ENCODE measurements around the gene SPI1.
A peak's percentile ranks its signal among the peaks of the same experiment; 100 is the strongest.

Gene SPI1

DNA sequence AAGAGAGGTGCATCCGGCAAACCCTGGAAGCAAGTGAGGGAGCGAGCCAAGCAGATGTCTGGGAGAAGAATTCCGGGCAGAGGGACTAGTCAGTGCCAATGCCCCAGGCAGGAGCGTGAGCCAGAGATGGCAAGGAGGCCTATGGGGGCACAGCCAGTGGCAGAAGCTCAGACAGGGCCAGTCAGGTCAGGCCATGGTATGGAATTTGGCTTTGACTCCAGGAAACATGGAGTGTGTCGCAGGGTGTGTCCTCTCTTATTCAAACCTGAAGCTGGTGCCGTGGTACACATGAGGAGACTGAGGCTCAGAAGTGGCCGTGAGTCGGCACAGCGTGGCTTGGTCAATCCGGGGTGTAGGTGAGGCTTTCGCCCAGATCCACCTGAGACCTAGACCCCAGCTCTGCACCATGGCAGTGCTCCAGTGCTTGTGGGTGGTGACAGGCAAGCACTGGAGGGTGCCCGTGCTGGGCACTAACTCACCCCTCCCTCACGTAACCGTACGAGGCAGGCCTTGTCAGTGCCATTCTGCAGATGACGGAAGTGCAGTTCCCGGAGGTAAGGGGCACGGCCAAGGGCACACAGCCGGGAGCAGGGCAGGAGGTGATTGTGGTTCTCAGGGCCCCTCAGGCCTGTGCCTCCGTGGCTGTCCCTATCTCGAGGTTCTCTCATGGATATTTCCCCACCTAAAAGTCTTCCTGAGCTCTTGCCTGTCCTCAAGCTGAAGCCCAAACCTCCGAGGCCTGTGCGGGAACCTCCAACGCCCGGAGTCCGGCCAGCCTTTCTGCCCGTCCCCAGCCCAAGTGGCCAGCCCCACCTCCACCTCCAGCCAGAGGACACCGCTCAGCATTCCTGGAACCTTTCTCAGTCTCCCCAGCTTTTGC is 10.6 kb upstream of the SPI1 start:
- no peak for TF ChIP-seq POLR2A (IDR thresholded peaks at IDR 0.05; ENCODE audit: low read length)
- TF ChIP-seq GATA1 (IDR thresholded peaks at IDR 0.05; ENCODE audit: low read depth, low read length), result no peak

DNA sequence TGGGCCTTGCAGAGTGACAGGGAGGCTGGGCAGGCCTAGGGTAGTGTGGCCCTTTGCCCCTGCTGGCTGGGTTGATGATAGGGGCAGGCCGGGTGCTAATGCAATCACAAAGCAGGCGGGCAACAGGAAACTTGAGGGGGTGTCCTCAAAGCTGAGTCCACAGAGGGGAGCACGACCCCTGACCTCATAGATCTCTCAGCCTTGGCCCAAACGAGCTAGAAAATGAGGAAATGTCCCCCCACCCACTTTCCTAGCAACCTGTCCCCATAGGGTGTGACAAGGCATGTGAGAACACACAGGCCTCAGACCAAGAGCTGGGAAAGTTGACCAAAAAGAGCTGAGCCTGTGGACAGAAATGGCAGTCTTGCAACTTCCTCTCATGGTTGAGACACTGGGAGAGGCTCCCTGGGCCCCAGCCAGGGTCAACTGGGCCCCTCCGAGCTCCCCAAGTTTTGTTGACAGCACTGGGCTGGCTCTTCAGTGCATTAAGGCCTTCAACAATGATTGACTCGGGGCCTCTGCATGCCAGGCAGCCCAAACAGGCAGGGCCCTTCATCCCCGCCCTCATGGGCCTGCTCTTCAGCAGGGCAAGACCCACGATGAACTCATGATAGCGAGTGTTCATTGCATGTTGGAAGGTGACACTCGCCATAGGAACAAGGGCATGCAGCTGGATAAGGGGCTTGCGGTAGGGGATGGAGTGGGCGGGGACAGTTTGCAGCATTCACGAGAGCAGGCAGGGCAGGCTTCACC is 9.8 kb upstream of the SPI1 start:
- TF ChIP-seq POLR2A (IDR thresholded peaks at IDR 0.05; ENCODE audit: low read length) (no peak), GATA1 (IDR thresholded peaks at IDR 0.05; ENCODE audit: low read depth, low read length) (no peak)
- DNase-seq, result no peak

More for the DNA sequence above, 10.6 kb upstream of the SPI1 start:
- no peak for DNase-seq

DNA sequence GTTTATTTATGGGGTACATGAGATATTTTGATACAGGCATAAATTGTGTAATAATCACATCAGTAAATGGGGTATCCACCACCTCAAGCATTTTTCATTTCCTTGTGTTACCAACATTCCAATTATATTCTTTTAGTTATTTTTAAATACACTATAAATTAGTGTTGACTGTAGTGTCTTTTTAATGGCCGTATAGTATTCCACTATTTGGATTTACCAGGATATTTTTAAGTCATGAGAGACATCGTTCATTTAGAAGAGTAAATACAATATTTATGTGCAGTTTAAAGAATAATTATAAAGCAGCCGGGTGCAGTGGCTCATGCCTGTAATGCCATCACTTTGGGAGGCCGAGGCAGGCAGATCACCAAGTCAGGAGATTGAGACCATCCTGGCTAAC is 6.2 kb upstream of the SPI1 start:
- TF ChIP-seq POLR2A (IDR thresholded peaks at IDR 0.05; ENCODE audit: low read length) (no peak), GATA1 (IDR thresholded peaks at IDR 0.05; ENCODE audit: low read depth, low read length) (no peak)
- DNase-seq, result no peak

DNA sequence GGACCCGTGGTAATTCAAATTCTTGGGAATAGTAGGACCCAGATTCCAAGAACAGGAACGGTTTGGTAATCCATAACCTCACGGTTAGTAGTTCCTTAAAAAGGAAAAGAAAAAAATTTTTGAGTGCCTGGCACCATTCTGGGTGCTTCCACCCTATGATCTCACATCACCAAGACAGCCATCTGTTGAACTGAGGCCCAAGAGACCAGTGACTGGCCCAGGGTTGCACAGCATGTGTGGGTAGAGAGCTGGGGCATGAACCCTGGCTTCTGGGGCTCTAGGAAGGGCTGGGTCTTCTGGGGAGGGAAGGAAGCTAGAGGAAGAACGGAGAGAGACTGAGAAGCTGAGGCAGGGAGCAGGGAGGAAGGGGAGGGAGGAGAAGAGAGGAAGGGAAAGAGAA is 4.7 kb upstream of the SPI1 start:
- no peak for DNase-seq
- TF ChIP-seq POLR2A (IDR thresholded peaks at IDR 0.05; ENCODE audit: low read length) (no peak), GATA1 (IDR thresholded peaks at IDR 0.05; ENCODE audit: low read depth, low read length) (no peak)

DNA sequence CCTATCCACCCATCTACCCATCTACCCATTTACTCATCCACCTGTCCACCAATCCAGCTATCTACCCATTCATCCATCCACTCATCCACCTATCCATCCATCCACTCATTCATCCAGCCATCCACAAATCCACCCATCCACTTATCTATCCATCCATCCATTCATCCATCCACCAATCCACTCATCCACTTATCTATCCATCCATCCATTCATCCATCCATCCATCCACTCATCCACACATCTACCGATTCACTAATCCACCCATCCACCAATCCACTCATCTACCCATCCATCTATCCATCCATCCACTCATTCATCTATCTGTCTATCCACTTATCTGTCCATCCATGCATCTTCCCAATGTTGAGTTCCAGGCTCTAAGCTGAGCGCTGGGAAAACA is 1.7 kb upstream of the SPI1 start:
- no peak for TF ChIP-seq POLR2A (IDR thresholded peaks at IDR 0.05; ENCODE audit: low read length)
- no peak for TF ChIP-seq GATA1 (IDR thresholded peaks at IDR 0.05; ENCODE audit: low read depth, low read length)
- DNase-seq, result no peak

DNA sequence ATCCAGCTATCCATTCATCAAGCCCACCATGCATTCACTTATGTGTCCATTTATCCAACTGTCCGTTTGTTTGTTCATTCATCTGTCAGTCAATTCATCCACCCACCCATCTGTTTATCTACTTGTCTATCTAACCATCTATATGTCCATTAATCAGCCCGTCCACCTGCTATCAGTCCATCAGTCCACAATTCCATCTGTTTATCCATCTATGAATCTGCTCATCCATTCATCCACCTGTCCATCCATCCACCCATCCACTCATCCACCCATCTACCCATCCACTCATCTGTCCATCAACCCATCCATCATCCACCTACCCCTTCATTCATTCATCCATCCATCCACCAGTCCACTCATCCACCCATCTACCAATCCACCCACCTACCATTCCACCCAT is 970 bp upstream of the SPI1 start:
- TF ChIP-seq POLR2A (IDR thresholded peaks at IDR 0.05; ENCODE audit: low read length) (no peak), GATA1 (IDR thresholded peaks at IDR 0.05; ENCODE audit: low read depth, low read length) (no peak)

DNA sequence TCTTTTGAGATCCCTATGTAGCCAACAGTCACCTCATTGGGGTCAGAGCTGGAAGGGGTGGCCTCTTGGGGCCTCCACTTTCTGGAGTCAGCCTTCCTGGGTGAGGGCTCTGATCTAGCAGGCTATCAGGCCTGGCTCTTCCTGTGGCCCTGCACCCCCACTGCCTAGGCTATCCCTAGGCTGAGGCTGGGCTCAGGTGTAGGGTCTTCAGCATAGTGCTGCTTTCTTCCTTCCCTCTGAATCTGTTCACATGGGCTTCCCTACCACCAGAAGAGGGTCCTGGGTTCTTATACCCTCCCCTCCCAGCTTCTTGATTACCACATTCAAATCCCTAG is 456 bp upstream of the SPI1 start:
- TF ChIP-seq GATA1 (IDR thresholded peaks at IDR 0.05; ENCODE audit: low read depth, low read length), result no peak
- peak; percentile 11 for TF ChIP-seq POLR2A (IDR thresholded peaks at IDR 0.05; ENCODE audit: low read length)
- DNase-seq, result no peak

More for the DNA sequence above, 970 bp upstream of the SPI1 start:
- no peak for DNase-seq

DNA sequence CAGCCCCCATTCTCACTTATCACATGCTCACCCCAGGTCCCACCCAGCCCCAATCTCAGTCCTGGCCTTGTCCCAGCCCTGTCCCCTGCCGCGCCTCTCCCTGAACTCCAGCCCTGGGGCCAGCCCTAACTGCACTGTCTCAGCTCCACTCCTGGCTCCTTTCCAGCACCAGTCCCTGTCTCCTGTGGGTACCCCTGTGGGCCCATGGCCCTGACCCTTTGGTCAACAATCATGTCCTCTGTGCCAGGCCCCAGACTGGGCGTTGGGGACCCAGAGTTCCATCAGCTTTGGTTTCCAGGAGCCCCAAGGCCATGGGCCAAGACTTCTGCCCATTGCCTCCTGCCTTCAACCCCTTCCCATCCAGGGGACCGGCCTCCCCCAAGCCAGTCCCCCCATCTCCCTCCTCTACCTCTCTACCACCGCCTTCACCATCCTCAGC is 757 bp downstream of the SPI1 start:
- DNase-seq, result peak; percentile 62 to 72

DNA sequence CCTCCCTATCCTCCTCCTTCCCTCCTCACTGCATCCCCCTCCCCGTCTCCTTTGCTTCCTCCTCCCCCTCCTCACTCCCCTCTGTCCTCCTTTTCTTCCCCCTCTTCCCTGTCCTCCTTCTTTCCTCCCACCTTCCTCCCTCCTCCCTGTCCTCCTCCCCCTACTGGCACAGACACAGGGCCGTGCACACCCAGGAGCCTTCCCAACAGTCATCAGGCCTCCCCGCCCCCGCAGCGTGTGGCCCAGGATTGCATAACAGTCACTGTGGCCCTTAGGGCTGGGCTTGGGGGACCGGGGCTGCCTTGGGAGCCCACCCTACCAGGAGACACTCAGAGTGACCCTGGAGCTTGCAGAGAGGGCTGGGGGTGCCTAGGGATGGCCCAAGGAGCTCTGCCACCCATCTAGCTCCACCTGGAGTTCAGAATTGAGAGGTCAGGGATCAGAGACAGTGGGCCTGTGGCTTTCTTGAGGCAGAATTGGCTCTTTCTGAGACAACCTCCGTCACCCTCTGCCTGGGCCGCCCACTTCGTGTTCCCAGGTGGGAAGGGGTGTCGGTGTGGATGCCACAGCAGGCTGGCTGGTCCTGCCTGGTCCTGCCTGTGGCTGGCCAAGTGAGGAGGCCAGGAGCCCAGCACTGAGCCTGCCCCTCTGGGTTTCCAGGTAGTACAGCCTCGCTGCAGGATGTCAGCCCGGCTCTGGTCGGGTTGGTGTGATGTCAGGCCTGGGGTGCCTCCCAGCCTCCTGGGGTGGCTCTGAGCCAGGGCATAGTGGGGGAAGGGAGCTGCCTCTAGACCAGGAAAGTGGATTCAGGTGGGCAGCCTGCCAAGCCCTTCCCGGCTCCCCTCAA is 1.6 kb downstream of the SPI1 start:
- DNase-seq, result peak in 1 of 2 experiments; percentile 50
- TF ChIP-seq POLR2A (IDR thresholded peaks at IDR 0.05; ENCODE audit: low read length), result no peak
- TF ChIP-seq GATA1 (IDR thresholded peaks at IDR 0.05; ENCODE audit: low read depth, low read length), result no peak

More for the DNA sequence above, 757 bp downstream of the SPI1 start:
- TF ChIP-seq POLR2A (IDR thresholded peaks at IDR 0.05; ENCODE audit: low read length), result no peak
- no peak for TF ChIP-seq GATA1 (IDR thresholded peaks at IDR 0.05; ENCODE audit: low read depth, low read length)

DNA sequence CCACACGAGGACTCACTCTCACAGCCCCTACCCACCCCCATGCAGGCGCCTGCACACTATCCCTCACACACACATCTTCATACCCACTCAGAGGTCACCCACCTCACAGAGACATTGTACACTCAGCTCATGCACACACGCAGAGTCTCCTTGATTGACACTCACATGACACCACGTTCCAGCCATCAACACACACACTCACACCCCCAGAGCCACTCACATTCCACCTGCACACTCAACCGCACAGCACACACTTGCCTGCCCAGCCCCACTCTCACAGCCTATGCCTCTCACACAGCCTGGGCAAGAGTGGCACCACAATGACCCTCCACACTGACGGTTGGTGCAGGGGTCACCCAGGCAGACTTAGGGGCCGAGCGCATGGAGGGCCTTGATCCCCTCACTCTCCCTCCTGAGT is 2.2 kb downstream of the SPI1 start:
- no peak for TF ChIP-seq POLR2A (IDR thresholded peaks at IDR 0.05; ENCODE audit: low read length)
- TF ChIP-seq GATA1 (IDR thresholded peaks at IDR 0.05; ENCODE audit: low read depth, low read length), result no peak
- DNase-seq, result no peak

DNA sequence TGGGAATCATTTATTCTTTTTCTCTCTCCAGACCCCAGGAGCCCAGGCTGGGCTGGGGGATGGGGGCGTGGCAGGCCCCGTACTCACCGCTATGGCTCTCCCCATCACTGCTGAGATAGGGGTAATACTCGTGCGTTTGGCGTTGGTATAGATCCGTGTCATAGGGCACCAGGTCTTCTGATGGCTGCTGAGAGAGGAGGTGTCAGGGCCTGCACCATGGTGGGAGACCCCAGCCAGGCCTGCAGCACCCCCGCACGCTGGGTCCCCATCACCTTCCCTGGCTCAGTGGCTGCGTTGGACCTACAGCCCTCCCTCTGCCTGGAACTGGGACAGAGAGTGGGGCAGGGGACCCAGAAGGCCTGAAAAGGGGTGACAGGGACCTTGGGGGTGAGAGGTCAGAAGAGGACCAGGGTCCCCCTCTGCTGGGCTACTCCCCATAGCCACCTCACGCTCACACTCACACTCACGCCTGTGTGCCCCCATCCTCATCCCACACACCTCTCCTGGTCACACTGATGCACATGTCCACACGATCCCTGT is 2.7 kb downstream of the SPI1 start:
- no peak for DNase-seq
- no peak for TF ChIP-seq POLR2A (IDR thresholded peaks at IDR 0.05; ENCODE audit: low read length)
- no peak for TF ChIP-seq GATA1 (IDR thresholded peaks at IDR 0.05; ENCODE audit: low read depth, low read length)

DNA sequence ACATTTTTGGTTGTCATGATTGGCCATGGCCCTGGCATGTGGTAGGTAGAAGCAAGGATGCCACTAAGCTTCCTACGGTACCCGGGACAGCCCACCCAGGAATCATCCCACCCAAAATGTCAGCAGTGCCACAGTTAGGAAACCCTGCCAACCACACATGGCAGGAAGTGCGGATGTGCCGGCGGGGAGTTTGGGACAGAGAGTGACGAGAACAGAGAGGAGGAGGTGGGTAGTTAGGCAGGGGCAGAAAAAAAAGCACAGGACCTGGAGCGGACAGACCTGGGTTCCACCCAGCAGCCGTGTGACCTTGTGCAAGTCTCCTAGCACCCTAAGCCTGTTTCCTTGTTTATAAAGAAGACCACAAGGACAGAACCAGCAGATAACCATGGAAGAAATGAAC is 3.3 kb downstream of the SPI1 start:
- no peak for DNase-seq

DNA sequence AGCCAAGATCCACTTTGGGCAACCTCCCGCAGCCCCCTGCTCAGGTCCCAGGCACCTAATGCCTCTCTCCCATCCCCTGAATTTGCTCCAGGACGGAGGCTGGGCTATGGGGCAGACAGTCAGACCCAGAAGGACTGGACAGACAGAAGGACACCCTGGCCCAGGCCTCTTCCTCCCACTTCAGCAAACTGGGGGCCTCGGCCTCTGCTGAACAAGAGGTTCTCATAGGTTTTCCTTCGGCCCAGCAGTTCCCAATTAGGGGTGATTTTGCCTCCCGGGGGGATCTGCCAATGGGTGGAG is 3.7 kb downstream of the SPI1 start:
- TF ChIP-seq GATA1 (IDR thresholded peaks at IDR 0.05; ENCODE audit: low read depth, low read length), result no peak
- TF ChIP-seq POLR2A (IDR thresholded peaks at IDR 0.05; ENCODE audit: low read length), result no peak

More for the DNA sequence above, 3.3 kb downstream of the SPI1 start:
- TF ChIP-seq GATA1 (IDR thresholded peaks at IDR 0.05; ENCODE audit: low read depth, low read length), result no peak
- TF ChIP-seq POLR2A (IDR thresholded peaks at IDR 0.05; ENCODE audit: low read length), result no peak

More for the DNA sequence above, 3.7 kb downstream of the SPI1 start:
- DNase-seq, result no peak
